OCI-LY1 (cell line): ENCODE results near the gene ANKS3.

Experiments used
- H2AFZ ChIP-seq: fragments of 200-600 bp; sonication (generic), shearing (Covaris generic); 2 replicates; pipeline ENCODE4 v1.6.0; 2014; ENCODE audit warnings: antibody characterized with exemption, mild to moderate bottlenecking, low read length
- H3F3A ChIP-seq: fragments of 200-600 bp; sonication (generic), shearing (Covaris generic); 2 replicates; pipeline ENCODE4 v1.6.0; 2014; ENCODE audit warnings: mild to moderate bottlenecking, antibody characterized with exemption, low read length, moderate library complexity; ENCODE audit not compliant: insufficient read depth
- H3K27ac ChIP-seq: fragments of 200-600 bp; sonication (generic); 2 replicates; pipeline ENCODE4 v1.5.1; 2014; ENCODE audit warnings: low read length, mixed run types, mild to moderate bottlenecking, low read depth; ENCODE audit not compliant: poor library complexity, severe bottlenecking
- H3K27me3 ChIP-seq: fragments of 200-600 bp; sonication (generic); 2 replicates; pipeline ENCODE4 v1.6.0; 2014; ENCODE audit warnings: antibody characterized with exemption, mild to moderate bottlenecking, low read length, moderate library complexity; ENCODE audit not compliant: insufficient read depth
- H3K36me3 ChIP-seq: fragments of 200-600 bp; sonication (generic); 2 replicates; pipeline ENCODE4 v1.6.1; 2014; ENCODE audit warnings: mild to moderate bottlenecking, antibody characterized with exemption, low read length, moderate library complexity, mixed read lengths; ENCODE audit not compliant: insufficient read depth
- H3K4me1 ChIP-seq: fragments of 200-600 bp; sonication (generic); 2 replicates; pipeline ENCODE4 v1.5.1; 2014; ENCODE audit warnings: mild to moderate bottlenecking, low read length, moderate library complexity; ENCODE audit not compliant: insufficient read depth, severe bottlenecking
- H3K4me2 ChIP-seq: fragments of 200-600 bp; sonication (generic), shearing (Covaris generic); 2 replicates; pipeline ENCODE4 v1.6.1; 2014; ENCODE audit warnings: low read length
- H3K4me3 ChIP-seq: fragments of 200-600 bp; sonication (generic); 2 replicates; pipeline ENCODE4 v1.5.1; 2014; ENCODE audit warnings: low read length, low read depth, mild to moderate bottlenecking, mixed read lengths; ENCODE audit not compliant: poor library complexity, severe bottlenecking
- H3K79me2 ChIP-seq: fragments of 200-600 bp; shearing (Covaris generic); 2 replicates; pipeline ENCODE4 v1.6.1; 2016; ENCODE audit warnings: mixed run types, low read length, mixed read lengths; ENCODE audit not compliant: insufficient read depth
- H3K9ac ChIP-seq: fragments of 200-600 bp; sonication (generic), shearing (Covaris generic); 2 replicates; pipeline ENCODE4 v1.6.1; 2014; ENCODE audit warnings: mild to moderate bottlenecking, low read length, mixed read lengths
- H3K9me2 ChIP-seq: fragments of 200-600 bp; sonication (generic), shearing (Covaris generic); 2 replicates; pipeline ENCODE4 v1.6.1; 2014; ENCODE audit warnings: low read depth, mild to moderate bottlenecking, low read length, mixed read lengths
- H3K9me3 ChIP-seq: fragments of 200-600 bp; shearing (Covaris generic); 2 replicates; pipeline ENCODE4 v1.6.1; 2014; ENCODE audit warnings: low read length, mixed read lengths
- H4K20me1 ChIP-seq: fragments of 200-600 bp; sonication (generic), shearing (Covaris generic); 2 replicates; pipeline ENCODE4 v1.6.0; 2016; ENCODE audit warnings: mild to moderate bottlenecking, low read length; ENCODE audit not compliant: insufficient read depth
- CTCF ChIP-seq: fragments of 200-600 bp; sonication (generic), shearing (Covaris generic); IDR thresholded peaks from 2 replicates; pipeline ENCODE4 v1.5.1; 2017; ENCODE audit warnings: mild to moderate bottlenecking, antibody characterized with exemption, low read length, moderate library complexity, mixed read lengths
- EZH2 ChIP-seq: fragments of 200-600 bp; sonication (generic), shearing (Covaris generic); IDR thresholded peaks from 2 replicates; pipeline ENCODE4 v1.8.0; 2017; ENCODE audit warnings: borderline replicate concordance, mixed run types, mild to moderate bottlenecking, antibody characterized with exemption, low read length, moderate library complexity, mixed read lengths

Gene ANKS3

DNA sequence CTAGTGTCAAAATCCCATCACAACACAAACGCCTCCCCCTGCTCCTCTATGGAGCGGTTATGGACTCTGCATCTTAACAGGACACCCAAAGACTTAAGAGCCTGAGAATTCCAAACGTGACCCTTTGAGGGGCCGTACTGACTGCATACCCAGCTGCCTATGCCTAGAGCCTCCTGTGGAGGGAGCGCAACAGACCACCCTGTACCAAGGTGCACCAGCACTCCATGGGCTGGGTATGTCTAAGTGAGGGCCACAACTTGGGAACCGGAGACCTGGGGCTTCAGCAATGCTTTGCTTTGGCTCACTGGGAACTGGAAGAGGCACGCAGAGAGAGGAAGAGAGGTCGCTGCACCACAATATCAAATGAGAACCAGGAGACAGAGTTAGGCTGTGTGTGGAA, 5.4 kb downstream of the ANKS3 start:
- Histone ChIP-seq H3K4me1 (peaks cover 8% of the 10 kb centered on the region), H3K27ac (no peak overlapping the region), H3K36me3 (peaks cover 12% of the 10 kb centered on the region; the same call in 1 of the 2 replicates), H3K9me3 (no peaks in the 10 kb centered on the region), H3K9ac (no peak overlapping the region), H3K4me3 (no peak overlapping the region), H2AFZ (no peak overlapping the region), H3F3A (no peaks in the 10 kb centered on the region), H4K20me1 (no peaks in the 10 kb centered on the region), H3K9me2 (no peaks in the 10 kb centered on the region), H3K27me3 (no peaks in the 10 kb centered on the region), H3K79me2 (no peaks in the 10 kb centered on the region), H3K4me2 (no peak overlapping the region)
- TF ChIP-seq CTCF (no peak), EZH2 (no peak)

DNA sequence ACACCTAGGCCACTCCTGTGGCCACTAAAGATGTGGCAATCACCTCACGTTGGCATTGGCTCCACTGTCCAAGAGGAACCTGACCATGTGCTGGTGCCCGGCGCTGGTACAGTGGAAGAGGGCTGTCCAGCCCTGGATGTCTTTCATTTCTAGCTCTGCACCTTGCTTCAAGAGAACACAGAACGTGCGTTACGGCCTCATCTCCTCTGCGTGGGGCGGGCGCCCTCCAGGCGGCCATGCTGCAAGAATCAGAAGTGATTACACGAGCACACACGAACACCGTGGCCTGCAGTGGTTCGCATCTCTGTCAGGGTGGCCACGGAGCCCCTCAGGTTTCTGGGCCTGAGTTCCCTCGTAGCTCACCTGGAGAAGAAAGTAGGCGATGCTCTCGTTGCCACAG, 7.5 kb downstream of the ANKS3 start:
- TF ChIP-seq EZH2 = no peak
- no peak for TF ChIP-seq CTCF
- Histone ChIP-seq H3K9me2 (no peaks in the 10 kb centered on the region), H3K4me3 (no peak overlapping the region), H3K27ac (no peak overlapping the region), H3K36me3 (peaks cover 12% of the 10 kb centered on the region; the same call in 1 of the 2 replicates), H3K4me2 (no peak overlapping the region), H3K27me3 (no peaks in the 10 kb centered on the region), H4K20me1 (no peaks in the 10 kb centered on the region), H3K9me3 (no peaks in the 10 kb centered on the region), H3K9ac (no peak overlapping the region), H3F3A (no peaks in the 10 kb centered on the region), H2AFZ (no peak overlapping the region), H3K4me1 (no peaks in the 10 kb centered on the region), H3K79me2 (no peaks in the 10 kb centered on the region)

DNA sequence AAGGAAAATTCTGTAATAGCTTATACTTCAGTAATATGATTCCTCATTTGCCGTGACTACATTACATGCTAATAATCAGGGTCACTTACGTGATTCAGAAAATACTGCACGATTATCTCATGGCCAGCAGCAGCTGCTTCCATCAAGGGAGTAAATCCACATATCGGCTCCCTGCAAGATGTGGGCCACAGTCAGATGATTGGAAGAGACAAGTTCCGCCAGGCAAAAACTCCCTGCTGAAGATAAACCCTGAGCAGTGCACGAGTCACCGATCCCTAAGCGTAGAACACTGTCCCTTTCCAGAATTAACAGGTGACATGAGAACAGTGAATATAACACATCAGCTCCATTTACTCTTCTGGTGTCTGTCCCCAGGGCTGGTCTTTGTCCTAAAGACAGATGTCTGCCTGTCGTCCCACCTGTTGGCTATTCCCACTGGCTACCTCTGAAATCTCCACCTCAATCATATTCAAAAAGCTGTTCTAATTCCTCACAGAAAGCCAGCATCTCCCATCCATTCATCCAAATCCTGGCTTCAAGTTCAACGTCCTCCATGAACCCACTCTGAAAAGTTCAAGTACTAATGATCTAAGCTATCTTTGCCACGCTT, 9.3 kb downstream of the ANKS3 start:
- no peaks in the 10 kb centered on the region for H3K9me3 ChIP-seq
- H3K27ac ChIP-seq = no peak overlapping the region
- H3K4me2 ChIP-seq = no peak overlapping the region
- no peaks in the 10 kb centered on the region for H3K9me2 ChIP-seq
- H2AFZ ChIP-seq = no peak overlapping the region
- H3K36me3 ChIP-seq = peaks cover 12% of the 10 kb centered on the region; the same call in 1 of the 2 replicates
- TF ChIP-seq EZH2 (no peak), CTCF (no peak)
- H4K20me1 ChIP-seq = no peaks in the 10 kb centered on the region
- H3F3A ChIP-seq = no peaks in the 10 kb centered on the region
- H3K4me1 ChIP-seq = no peaks in the 10 kb centered on the region
- no peak overlapping the region for H3K9ac ChIP-seq
- no peaks in the 10 kb centered on the region for H3K27me3 ChIP-seq
- no peaks in the 10 kb centered on the region for H3K79me2 ChIP-seq
- no peak overlapping the region for H3K4me3 ChIP-seq
